A549 (cell line): Measurements from ENCODE around the gene BASP1. TPM values are rescaled to one million over a fixed set of nuclear protein-coding genes. Genes with fewer than 3 reads are reported as not detected.

ENCODE experiments used
- ATAC-seq, 2 experiments: fragments of 200-7000 bp in 1 of 2; fragments of >200 bp in 1 of 2; cut with Nextera tagmentation in 1 of 2; cut with Tn5 transposase in 1 of 2; 3 replicates each; pipeline versions ENCODE4 v1.8.0 to v1.9.1; 2018 to 2020; ENCODE audit warnings: mild to moderate bottlenecking in 1 of 2, moderate library complexity in 1 of 2
- CTCF ChIA-PET: fragments of 300-600 bp; sonication (Branson Sonifier 250); formaldehyde crosslinking; extraction: SDS; loops from one replicate; lab custom pipeline; 2021; ENCODE audit warnings: antibody characterized with exemption, inconsistent platforms; lab: Yijun Ruan, JAX
- POLR2A ChIA-PET: fragments of 350-600 bp; formaldehyde crosslinking; extraction: SDS; loops from one replicate; lab custom pipeline; 2021; ENCODE audit warnings: antibody characterized with exemption, inconsistent platforms; lab: Yijun Ruan, JAX
- DNase-seq, 2 experiments: peaks; one replicate each; pipeline versions ENCODE4 v3.0.0 to v3.0.0-alpha.2; 2011 to 2016; ENCODE audit warnings: low read depth in 1 of 2, low spot score in 1 of 2
- FAIRE-seq: peaks from 2 replicates; lab custom pipeline; 2011; peaks lifted over from hg19 to GRCh38; lab: Jason Lieb, UNC
- H3K27ac ChIP-seq, 2 experiments: fragments of >200 bp; sonication (Bioruptor Twin); formaldehyde crosslinking; 3 replicates each; pipeline ENCODE4 v1.5.1; 2016 to 2017
- H3K4me1 ChIP-seq: fragments of >200 bp; sonication (Bioruptor Twin); formaldehyde crosslinking; 3 replicates; pipeline ENCODE4 v1.6.1; 2016
- H3K4me2 ChIP-seq: fragments of >200 bp; sonication (Bioruptor Twin); formaldehyde crosslinking; 3 replicates; pipeline ENCODE4 v1.6.1; 2016
- H3K4me3 ChIP-seq: fragments of >200 bp; sonication (Bioruptor Twin); formaldehyde crosslinking; 3 replicates; pipeline ENCODE4 v1.5.1; 2016
- H3K9me3 ChIP-seq: fragments of >200 bp; sonication (Bioruptor Twin); formaldehyde crosslinking; 3 replicates; pipeline ENCODE4 v1.6.1; 2016
- BHLHE40 ChIP-seq: IDR thresholded peaks from 2 replicates; pipeline ENCODE4 v1.6.1; 2012; ENCODE audit warnings: low read depth, low read length, inconsistent platforms
- CBX2 ChIP-seq: fragments of 200-600 bp; sonication (generic); IDR thresholded peaks from 2 replicates; pipeline ENCODE4 v1.6.1; 2016; ENCODE audit warnings: low read depth, mild to moderate bottlenecking, borderline replicate concordance
- CBX8 ChIP-seq: fragments of 200-600 bp; sonication (generic); IDR thresholded peaks from 2 replicates; pipeline ENCODE4 v1.6.1; 2016
- CTCF ChIP-seq: fragments of >200 bp; sonication (Bioruptor Twin); formaldehyde crosslinking; IDR thresholded peaks from 3 replicates; pipeline ENCODE4 v1.5.1; 2016
- E2F6 ChIP-seq: IDR thresholded peaks from 2 replicates; pipeline ENCODE4 v1.6.1; 2012; ENCODE audit warnings: low read depth, borderline replicate concordance
- EHF ChIP-seq: fragments of 250-450 bp; sonication (Bioruptor Pico); IDR thresholded peaks from 2 replicates; pipeline ENCODE4 v1.5.0; 2020; ENCODE audit warnings: mild to moderate bottlenecking
- ESRRA ChIP-seq: fragments of 150-350 bp; IDR thresholded peaks from 2 replicates; pipeline ENCODE4 v1.6.1; 2014; ENCODE audit warnings: mild to moderate bottlenecking, low read length, borderline replicate concordance
- FOSB ChIP-seq: fragments of 250-450 bp; sonication (Bioruptor Pico); IDR thresholded peaks from 2 replicates; pipeline ENCODE4 v1.5.0; 2020; ENCODE audit warnings: mild to moderate bottlenecking, moderate library complexity
- FOSL2 ChIP-seq, 2 experiments: fragments of 450-650 bp in 1 of 2; fragments of >200 bp in 1 of 2; sonication (Bioruptor Twin) in 1 of 2; formaldehyde crosslinking; IDR thresholded peaks; 2 replicates each; pipeline versions ENCODE4 v1.5.0 to v1.6.1; 2016 to 2020; ENCODE audit warnings: mild to moderate bottlenecking in 1 of 2, moderate library complexity in 1 of 2
- GATA3 ChIP-seq: IDR thresholded peaks from 2 replicates; pipeline ENCODE4 v1.6.1; 2012; ENCODE audit warnings: borderline replicate concordance
- HDAC2 ChIP-seq: fragments of 200-600 bp; sonication (generic); IDR thresholded peaks from 2 replicates; pipeline ENCODE4 v1.6.1; 2016
- HEYL ChIP-seq: fragments of 250-450 bp; sonication (Bioruptor Pico); IDR thresholded peaks from 2 replicates; pipeline ENCODE4 v1.8.0; 2021; ENCODE audit warnings: mild to moderate bottlenecking, moderate library complexity
- HMGXB4 ChIP-seq: fragments of 250-450 bp; sonication (Bioruptor Pico); IDR thresholded peaks from 2 replicates; pipeline ENCODE4 v1.5.0; 2021; ENCODE audit warnings: mild to moderate bottlenecking, moderate library complexity, borderline replicate concordance
- JUN ChIP-seq, 2 experiments: fragments of >200 bp; sonication (Bioruptor Twin); formaldehyde crosslinking; IDR thresholded peaks; 2 replicates in 1 of 2; 3 replicates in 1 of 2; pipeline ENCODE4 v1.6.1; 2016 to 2017
- KDM1A ChIP-seq: fragments of 200-600 bp; sonication (generic); IDR thresholded peaks from 2 replicates; pipeline ENCODE4 v1.6.1; 2016; ENCODE audit warnings: low read depth, mild to moderate bottlenecking
- MAFK ChIP-seq: fragments of 450-650 bp; IDR thresholded peaks from 2 replicates; pipeline ENCODE4 v1.6.1; 2014; ENCODE audit not compliant: partially characterized antibody
- MAZ ChIP-seq: fragments of 150-350 bp; IDR thresholded peaks from 2 replicates; pipeline ENCODE4 v1.6.1; 2014; ENCODE audit warnings: antibody characterized with exemption, low read depth, low read length, borderline replicate concordance
- MYC ChIP-seq: IDR thresholded peaks from 2 replicates; pipeline ENCODE4 v1.6.1; 2012; ENCODE audit warnings: mild to moderate bottlenecking, inconsistent platforms, low read length, improper control_type of control experiment, borderline replicate concordance
- NFE2L2 ChIP-seq: fragments of 150-350 bp; conservative IDR thresholded peaks from 2 replicates; pipeline ENCODE4 v1.6.1; 2014; ENCODE audit warnings: low read length
- NPAS2 ChIP-seq: fragments of 250-450 bp; sonication (Bioruptor Pico); IDR thresholded peaks from 2 replicates; pipeline ENCODE4 v1.8.0; 2022; ENCODE audit warnings: mild to moderate bottlenecking, moderate library complexity, borderline replicate concordance
- POLR2AphosphoS2 ChIP-seq: conservative IDR thresholded peaks from 2 replicates; pipeline ENCODE4 v1.6.1; 2012; ENCODE audit warnings: low read length, improper control_type of control experiment, inconsistent platforms
- RARB ChIP-seq: fragments of 250-450 bp; sonication (Bioruptor Pico); IDR thresholded peaks from 2 replicates; pipeline ENCODE4 v1.8.0; 2021; ENCODE audit warnings: mild to moderate bottlenecking, moderate library complexity
- RCOR1 ChIP-seq: fragments of 150-350 bp; IDR thresholded peaks from 2 replicates; pipeline ENCODE4 v1.6.1; 2014; ENCODE audit warnings: antibody characterized with exemption, low read length, low read depth
- RNF2 ChIP-seq: fragments of 200-600 bp; sonication (generic); IDR thresholded peaks from 2 replicates; pipeline ENCODE4 v1.6.1; 2016; ENCODE audit warnings: low read depth, mild to moderate bottlenecking, antibody characterized with exemption, moderate library complexity, borderline replicate concordance
- SMC3 ChIP-seq: fragments of >200 bp; sonication (Bioruptor Twin); formaldehyde crosslinking; IDR thresholded peaks from 3 replicates; pipeline ENCODE4 v1.6.1; 2018; ENCODE audit warnings: inconsistent platforms
- SREBF2 ChIP-seq: fragments of 450-650 bp; IDR thresholded peaks from 2 replicates; pipeline ENCODE4 v1.6.1; 2014; ENCODE audit warnings: mild to moderate bottlenecking, moderate library complexity
- ZNF302 ChIP-seq: fragments of 250-450 bp; sonication (Bioruptor Pico); IDR thresholded peaks from 2 replicates; pipeline ENCODE4 v1.9.0; 2021; ENCODE audit warnings: inconsistent platforms, mild to moderate bottlenecking, moderate library complexity
- ZSCAN20 ChIP-seq: fragments of 250-450 bp; sonication (Bioruptor Pico); IDR thresholded peaks from 2 replicates; pipeline ENCODE4 v1.8.0; 2022; ENCODE audit warnings: mild to moderate bottlenecking, moderate library complexity
- WGBS: methylation state at CpG from one replicate; pipeline ENCODE4 v1.1.6; 2017; ENCODE audit errors: missing lambda C conversion rate; 5-methylcytosine and 5-hydroxymethylcytosine counted together
- polyA plus RNA-seq, 4 experiments: library from polyadenylated mRNA; depleted of rRNA in 3 of 4; stranded (reverse); fragments of >200 nt; fragmentation: RNase III in 1 of 4; extraction: RNeasy Plus Mini Kit Qiagen cat#74134 plus additional on column Dnase treatment in 1 of 4; gene quantifications; 2 replicates in 3 of 4; 3 replicates in 1 of 4; pipeline ENCODE4 v1.2.3, GENCODE V29; 2011 to 2017
- TF ChIP-seq, protein P1 (sequence below): IDR thresholded peaks from 2 replicates; pipeline ENCODE4 v1.6.1; 2012
- TF ChIP-seq, protein P2 (sequence below): fragments of 250-450 bp; sonication (Bioruptor Pico); IDR thresholded peaks from 2 replicates; pipeline ENCODE4 v1.5.0; 2020; ENCODE audit warnings: low read depth, mild to moderate bottlenecking, moderate library complexity
- TF ChIP-seq, protein P3 (sequence below): fragments of >200 bp; sonication (Bioruptor Twin); formaldehyde crosslinking; IDR thresholded peaks from 2 replicates; pipeline ENCODE4 v1.6.1; 2016

The BASP1 gene
- polyA plus RNA-seq, 2 of the 4 experiments (the other 2 are of a cell fraction): 391 to 454 TPM

DNA sequence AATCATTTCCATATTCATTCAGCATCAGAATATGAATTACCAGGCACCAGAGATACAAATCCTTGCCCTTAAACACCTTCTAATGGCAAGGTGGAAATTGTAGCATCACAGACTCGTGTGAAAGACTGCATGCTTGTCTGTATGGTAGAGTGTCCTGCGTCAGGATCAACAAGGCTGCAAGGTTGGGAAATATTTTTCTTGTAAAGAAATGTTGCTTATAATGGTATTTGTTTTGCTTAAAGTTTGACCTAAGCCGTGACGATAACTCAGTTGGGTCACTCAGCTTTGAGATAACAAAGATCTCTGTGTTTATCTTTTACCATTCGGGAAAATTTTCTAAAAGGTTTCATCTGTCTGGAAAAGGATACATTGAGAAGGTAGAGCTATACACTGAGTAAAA, 87.6 kb downstream of the BASP1 start (continued):
- TF ChIP-seq CBX2 (no peak), RARB (CRISPR knock-in tag) (peak; percentile 98), ZNF302 (no peak), CBX8 (no peak), RNF2 (no peak), GATA3 (peak; percentile 100), MAFK (no peak), ESRRA (no peak), JUN (IDR thresholded peaks at IDR 0.05) (peak; percentile 96 to 98), MAZ (no peak), RCOR1 (no peak), SREBF2 (no peak), NPAS2 (CRISPR knock-in tag) (no peak), KDM1A (no peak), E2F6 (no peak), HEYL (CRISPR knock-in tag) (peak; percentile 97), HMGXB4 (peak; percentile 78; the same call in 1 of the 2 replicates), MYC (peak; percentile 73; the same call in 1 of the 2 replicates), BHLHE40 (no peak), FOSB (CRISPR knock-in tag) (peak; percentile 77), EHF (CRISPR knock-in tag) (peak; percentile 98)
- TF ChIP-seq, protein P1, sequence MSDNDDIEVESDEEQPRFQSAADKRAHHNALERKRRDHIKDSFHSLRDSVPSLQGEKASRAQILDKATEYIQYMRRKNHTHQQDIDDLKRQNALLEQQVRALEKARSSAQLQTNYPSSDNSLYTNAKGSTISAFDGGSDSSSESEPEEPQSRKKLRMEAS: peak; percentile 89
- TF ChIP-seq, protein P2, sequence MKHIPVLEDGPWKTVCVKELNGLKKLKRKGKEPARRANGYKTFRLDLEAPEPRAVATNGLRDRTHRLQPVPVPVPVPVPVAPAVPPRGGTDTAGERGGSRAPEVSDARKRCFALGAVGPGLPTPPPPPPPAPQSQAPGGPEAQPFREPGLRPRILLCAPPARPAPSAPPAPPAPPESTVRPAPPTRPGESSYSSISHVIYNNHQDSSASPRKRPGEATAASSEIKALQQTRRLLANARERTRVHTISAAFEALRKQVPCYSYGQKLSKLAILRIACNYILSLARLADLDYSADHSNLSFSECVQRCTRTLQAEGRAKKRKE (CRISPR knock-in tag): peak; percentile 91
- TF ChIP-seq, protein P3, sequence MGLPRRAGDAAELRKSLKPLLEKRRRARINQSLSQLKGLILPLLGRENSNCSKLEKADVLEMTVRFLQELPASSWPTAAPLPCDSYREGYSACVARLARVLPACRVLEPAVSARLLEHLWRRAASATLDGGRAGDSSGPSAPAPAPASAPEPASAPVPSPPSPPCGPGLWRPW: peak; percentile 99

DNA sequence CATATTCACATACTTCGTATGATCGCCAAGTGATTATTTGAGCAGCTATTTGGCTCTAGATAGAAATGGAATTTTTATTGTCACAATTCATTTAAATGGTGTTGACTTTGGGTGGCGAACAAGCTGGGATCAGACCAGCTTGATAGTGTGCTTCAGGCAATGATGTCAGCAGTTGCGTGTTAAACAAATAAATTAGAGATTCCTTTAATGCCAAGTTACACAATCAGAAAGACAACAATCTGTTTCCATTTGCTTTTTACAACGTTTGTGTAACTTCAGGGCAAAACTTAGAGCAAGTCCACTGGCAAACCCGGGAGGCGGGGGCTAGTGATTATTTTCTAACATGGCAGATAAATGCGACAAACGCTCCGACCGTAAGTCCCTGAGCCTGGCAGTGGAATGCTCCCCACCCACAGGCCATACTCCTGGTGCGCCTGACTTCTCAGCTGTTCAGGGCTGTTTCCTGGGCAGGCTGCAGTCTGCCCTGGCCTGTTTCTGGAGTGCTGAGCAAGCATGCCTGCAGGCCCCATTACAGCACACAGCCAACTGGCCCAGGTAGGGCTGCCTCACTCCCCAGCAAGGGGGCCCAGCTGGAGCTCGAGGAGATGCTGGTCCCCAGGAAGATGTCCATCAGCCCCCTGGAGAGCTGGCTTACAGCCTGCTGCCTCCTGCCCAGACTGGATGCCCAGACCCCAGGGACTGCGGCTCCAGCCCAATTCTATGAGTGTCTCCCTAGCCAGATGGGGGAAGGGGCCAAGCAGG, 88.7 kb downstream of the BASP1 start:
- peak; percentile 81 to 84 for ATAC-seq
- H3K4me3 ChIP-seq: no peak overlapping the region
- no peaks in the 10 kb centered on the region; the same call in 2 of the 3 replicates for H3K9me3 ChIP-seq
- TF ChIP-seq NFE2L2 (no peak; the same call in 1 of the 2 replicates), CTCF (no peak), CBX8 (no peak), SREBF2 (no peak), POLR2AphosphoS2 (no peak), GATA3 (peak; percentile 100), ZSCAN20 (peak; percentile 95), ZNF302 (no peak), RARB (CRISPR knock-in tag) (peak; percentile 98), SMC3 (peak; percentile 90), RNF2 (no peak), BHLHE40 (no peak), FOSL2 (IDR thresholded peaks at IDR 0.05) (peak; percentile 95), FOSL2 (CRISPR knock-in tag; IDR thresholded peaks at IDR 0.05) (peak; percentile 97), HDAC2 (no peak)
- TF ChIP-seq, protein P1: peak; percentile 97

More for the DNA sequence above, 88.7 kb downstream of the BASP1 start:
- CTCF ChIA-PET: interaction anchor here (0.6 to 4.6 kb wide), 10 partner anchors 11 to 1006 kb away, joined by 3 to 41 read pairs (median 4); no protein-coding TSS in a partner anchor
- WGBS: 2% methylated on average over 12 of the region's 14 CpGs
- FAIRE-seq (peak; percentile 99), DNase-seq (peak; percentile 68 to 99)
- H3K27ac ChIP-seq: peak overlapping the region; percentile 91 to 96
- H3K4me2 ChIP-seq: peak overlapping the region; percentile 77
- H3K4me1 ChIP-seq: peaks cover 69% of the 10 kb centered on the region
- POLR2A ChIA-PET: interaction anchor here (0.6 to 2.7 kb wide), 12 partner anchors 9 to 808 kb away, joined by 3 to 17 read pairs (median 5); partner anchors contain the start of gene BASP1
